HG03066 (cell line): ENCODE results near the gene CDC73.
"Not testable (repeated sequence)": the region's sequence is repeated elsewhere in the genome, so short reads cannot be mapped to it uniquely, and the experiment has no call there.

Experiments
- ATAC-seq: cut with Tn5 transposase; IDR thresholded peaks from one replicate; pipeline ENCODE4 v1.9.1; 2021; ENCODE audit warnings: low read depth; ENCODE audit not compliant: unreplicated experiment

CDC73 gene

DNA sequence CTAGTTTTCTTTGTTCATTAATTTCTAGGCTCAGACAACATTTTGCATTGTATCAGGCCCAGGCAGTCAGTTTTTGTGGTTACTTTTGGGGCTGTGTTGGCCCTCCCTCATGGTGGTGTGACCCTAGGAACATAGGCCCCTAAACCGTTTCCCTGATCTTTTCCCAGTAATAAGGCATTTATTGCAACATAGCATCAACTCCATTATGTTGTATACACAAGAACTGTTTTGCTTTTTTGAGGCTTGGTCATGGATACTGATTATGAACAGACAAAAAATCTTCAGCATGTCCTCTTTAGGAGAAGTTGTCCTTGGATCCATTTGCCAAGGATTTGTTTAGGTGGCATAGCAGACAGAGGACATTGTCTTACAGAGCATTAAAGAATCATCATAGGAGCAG, 54.3 kb downstream of the CDC73 start:
- no peak for ATAC-seq

DNA sequence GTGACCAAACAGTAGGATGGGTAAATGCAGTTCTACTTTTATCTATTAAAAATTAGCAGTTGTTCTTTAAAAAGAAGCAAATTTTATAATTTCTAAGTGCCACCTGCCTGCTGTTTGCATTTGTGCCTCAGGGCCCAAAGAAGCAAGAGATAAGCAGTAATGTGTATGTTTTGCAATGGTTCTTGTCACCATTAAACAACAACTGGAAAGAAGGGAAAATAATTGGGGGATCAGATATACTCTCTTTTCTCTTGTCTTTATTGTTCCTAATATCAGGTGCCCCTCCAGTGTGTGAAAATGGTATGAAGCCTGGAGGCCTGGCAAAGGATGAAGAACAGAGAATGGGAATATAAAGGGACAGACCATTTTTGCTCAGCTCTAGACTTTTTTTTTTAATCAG, 55.0 kb downstream of the CDC73 start:
- ATAC-seq = no peak

DNA sequence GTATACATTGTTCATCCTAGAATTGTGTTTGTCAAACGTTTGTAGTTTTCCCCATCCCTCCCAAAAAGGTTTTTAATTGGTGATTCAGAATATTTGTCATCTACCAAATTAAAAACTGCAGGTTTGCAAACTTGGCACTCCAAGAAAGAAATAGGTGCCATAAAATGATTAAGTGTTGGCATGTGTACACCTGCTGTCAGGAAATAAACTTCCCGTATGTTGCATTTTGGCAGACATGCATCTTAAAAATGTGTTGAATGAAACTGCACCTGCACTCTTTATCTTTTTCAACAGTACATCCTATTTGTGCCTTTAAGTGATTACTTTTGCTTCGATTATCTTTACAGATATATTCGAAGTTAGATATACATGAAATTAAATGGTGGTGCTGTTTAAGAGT, 57.3 kb downstream of the CDC73 start:
- no peak for ATAC-seq

DNA sequence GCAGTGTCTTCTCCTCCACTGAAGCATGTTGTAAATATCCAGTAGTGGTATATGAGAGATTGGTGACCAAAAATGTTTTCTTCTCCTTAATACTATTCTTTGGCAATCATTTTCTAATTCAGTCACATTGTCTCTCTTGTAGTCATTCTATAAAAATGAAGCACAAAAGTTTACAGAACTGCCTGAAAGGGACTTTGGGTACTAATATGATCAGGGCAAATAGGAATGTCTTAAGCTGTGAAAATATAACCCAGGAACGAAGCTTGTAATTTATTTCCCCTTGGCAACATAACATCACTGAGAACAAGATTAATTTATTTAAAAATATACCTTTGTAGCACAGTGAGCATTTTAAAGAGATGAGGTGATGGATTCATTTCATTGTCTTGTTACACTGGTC, 59.7 kb downstream of the CDC73 start:
- no peak for ATAC-seq

DNA sequence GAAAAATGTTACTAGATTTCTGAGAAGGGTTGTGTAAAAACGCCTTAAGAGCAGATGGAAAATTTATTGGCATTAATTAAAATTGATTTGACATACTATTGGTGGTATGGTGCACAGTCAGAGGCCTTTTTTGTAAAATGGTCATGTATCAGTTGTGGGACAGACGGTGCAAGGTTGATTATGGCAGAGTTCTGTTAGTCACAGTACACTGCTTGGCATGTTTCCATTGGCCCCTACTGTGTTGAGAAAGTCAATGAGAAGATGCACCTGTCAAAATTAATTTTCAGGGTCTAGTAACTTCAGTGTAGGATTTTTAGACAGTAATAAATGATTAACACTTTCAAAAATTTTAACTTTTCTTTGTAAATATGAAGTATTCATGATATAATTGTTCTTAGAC, 60.2 kb downstream of the CDC73 start:
- no peak for ATAC-seq

DNA sequence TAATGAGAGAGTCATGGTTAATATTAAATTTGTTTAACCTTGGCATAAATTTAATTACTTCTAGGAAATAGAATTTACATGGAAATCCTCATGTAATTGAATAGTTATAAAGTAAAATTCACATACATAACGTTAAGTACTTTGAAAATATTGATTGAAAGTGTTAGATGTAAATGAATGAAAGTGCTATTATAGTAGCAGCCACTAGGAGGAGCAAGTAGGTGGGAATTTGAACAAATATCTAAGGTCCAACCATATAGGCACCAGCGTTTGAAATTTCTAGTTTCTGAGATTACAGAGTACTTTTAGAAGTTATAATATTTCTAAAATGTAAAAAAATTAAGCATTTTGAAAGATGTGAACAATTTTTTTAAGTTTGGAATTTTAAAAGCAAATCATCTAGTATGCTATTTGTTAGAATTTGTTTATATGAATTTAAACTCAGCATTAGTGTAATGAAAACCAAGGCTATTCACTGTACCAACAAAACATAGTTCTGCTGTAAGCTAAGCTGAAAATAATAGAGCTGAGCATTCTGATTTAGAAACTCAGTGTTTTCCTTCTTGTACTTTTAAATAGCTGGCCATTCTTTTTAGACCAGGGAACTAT, 61.3 kb downstream of the CDC73 start:
- ATAC-seq = peak; percentile 53

DNA sequence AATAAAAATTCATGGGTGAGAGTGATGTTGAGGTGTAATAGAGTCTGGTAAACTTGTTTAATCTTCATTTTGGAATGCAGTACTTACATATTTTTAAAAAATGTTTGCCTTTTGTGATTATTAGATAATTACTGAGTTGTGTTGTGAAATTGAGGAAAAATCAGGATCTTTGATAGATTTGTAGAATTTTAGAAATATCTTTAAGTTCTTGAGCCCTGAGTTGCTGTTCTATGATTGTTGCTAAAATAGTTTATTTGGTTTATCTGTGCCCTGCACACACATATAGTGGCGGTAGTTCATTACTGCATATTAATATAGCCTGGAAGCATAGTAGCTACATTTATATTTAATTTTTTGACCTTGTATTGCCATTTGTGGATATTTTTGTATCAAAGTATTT, 62.9 kb downstream of the CDC73 start:
- no peak for ATAC-seq

DNA sequence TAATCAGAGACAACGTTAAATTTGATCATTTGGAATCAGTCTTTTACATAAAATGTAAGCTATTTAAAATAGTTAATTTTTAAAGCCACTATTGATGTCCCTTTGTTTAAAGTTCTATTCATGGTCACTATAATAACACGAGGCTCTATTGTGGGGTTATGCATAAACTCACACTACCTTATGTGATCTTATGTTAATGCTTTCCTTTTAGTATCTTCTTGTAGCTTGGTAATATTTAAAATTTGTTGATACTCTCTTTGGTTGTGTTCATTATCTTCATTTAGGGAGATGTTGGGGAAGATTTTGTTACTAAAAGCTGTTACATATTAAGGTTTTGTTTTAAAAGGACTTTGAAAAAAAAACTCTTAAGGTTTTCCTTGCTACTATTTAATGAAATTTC, 63.4 kb downstream of the CDC73 start:
- no peak for ATAC-seq

DNA sequence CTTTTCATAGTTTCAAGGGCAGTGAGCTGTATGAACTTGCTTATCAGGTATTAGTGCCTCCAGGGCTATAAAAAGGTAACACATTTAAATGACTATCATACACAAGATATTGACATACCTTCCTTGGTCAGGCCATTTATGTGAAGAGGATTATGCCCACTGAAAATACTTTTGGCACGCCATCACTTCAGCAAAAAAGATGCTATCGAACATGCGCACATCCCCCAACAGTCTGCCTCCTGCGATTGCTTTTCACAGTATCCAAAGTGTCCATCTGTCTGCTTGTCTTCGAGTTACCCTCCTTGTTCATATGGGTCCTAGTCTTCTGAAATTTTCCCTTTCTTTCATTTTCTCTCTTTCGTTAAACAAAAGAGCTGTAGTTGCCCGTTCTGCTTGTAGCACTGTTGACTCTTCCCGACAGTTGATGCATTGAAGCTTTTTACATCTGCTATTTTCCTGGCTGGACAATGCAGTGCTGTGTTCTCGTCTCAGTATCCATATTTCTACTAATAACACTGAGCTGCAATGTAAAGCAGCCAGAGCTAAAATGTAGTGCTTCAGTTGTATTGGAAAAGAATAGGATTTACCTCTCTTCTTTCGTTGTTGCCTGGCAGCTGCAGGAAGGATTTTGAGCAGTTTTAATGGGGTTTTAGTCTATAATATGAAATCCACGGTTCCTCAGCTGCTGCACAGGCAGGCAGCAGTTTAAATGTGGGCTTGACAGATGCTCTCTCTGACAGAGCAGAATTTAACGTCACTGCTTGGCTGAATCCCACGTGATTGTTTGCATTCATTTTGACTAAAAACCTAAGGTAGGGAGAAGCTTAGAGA, 64.3 kb downstream of the CDC73 start, which contains the start of gene B3GALT2:
TSS of gene B3GALT2 (minus strand) at position 713 of the 831 bp plus-strand sequence. CDS start 5,051 bp downstream, outside the sequence.
- ATAC-seq = no peak

DNA sequence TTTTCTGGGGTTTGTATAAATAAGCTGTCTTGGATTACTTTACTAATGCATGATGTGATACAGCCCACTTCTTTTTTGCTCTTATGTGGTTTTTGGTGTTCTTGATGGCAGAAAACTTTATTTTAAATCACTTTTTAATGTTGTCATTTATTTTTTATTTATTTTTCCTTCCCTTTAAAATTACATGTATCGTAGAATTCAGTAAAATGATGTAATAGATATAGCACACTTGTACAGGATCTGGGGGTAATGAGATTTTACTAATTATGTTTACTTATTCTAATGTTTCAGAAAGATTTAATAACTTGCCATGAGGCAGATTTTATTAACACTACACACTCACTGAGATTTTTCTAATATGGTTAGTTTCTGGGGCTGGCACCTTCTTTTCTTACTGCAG, 65.3 kb downstream of the CDC73 start:
- no peak for ATAC-seq

DNA sequence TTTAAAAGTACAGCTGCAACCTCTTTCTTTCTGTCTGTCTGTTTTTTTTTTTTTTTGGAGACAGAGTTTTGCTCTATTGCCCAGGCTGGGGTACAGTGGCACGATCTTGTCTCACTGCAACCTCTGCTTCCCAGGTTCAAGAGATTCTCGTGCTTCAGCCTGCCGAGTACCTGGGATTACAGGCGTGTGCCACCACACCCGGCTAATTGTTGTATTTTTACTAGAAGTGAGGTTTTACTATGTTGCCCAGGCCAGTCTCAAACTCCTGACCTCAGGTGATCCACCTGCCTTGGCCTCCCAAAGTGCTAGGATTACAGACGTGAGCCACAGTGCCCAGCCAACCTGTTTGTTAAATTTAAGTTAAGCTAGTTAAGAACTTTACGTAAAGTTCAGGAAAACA, 67.1 kb downstream of the CDC73 start:
- not testable (repeated sequence) for ATAC-seq

DNA sequence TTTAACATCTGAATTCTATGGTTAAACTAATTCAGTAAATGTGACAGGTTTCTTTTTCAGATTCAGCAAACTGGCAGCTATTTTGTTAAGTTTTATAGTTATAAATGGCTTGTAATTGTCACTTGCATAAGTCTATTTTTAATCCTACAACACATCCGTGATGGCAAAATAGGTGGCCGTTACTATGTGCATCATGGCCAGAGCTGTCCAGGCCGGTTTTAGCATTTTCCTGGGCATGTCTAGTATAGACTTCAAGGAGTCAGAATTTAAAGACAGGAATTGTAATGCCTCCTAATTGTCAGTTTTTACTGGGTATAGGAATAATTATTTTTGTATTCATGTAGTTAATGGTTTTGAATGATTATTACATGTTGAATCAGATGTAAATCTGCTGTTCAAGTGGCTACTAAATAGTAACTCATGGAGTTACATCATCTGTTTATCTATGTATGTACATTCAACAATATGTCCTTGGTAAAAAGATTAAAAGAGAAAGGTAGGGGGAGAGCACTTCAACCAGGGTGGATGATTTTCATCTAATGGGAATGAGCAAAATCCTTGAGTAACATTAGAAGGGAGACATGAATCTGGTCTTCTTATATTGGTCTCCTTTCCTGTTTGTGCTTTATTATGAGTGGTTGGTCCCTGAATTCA, 67.7 kb downstream of the CDC73 start:
- no peak for ATAC-seq

DNA sequence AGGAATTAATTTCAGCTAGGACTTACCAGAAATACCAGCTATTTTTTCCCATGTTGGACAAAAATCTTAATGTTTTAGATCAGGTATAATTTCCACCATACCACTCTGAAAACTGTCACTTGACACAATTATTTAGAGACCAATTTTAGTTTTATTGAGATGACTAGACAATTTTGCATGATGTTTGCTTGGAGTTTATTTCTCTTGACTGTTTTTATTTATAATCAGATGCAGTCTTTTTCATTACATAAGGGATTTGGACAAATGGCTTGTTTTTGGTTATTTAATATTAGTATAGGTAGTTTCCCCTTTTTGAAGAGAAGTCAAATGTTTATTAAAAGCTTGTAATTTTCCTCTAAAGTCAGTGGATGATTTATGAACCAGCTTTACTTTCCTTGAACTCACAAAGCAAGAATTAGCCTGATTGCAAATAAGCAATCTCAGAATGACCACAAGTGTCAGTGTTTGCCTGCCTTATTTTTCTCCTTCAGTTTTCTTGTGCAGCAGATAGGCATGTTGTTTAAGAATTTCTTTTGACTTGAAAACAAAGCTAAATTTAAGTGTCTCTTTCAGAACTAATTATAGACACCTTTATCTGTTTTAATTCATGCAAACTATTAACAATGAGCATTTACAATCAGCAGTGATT, 68.4 kb downstream of the CDC73 start:
- no peak for ATAC-seq

DNA sequence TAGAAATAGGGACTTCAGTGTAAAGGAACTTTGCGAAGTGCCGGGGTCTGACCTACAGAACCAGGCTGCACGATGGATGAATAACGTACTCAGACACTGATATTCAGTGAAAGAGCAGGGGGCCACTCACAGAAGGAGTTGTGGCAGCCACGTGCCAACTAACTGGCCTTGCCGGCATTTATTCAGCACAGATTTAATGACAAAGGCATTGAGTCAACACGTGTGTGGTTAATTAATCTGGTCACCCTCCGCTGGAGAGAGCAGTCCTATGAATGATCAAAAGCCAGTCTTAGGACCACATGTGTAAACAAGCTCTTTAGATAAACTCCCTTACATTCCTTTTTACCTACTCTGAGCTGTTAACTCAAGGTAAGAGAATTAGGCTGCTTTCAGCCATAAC, 70.8 kb downstream of the CDC73 start:
- no peak for ATAC-seq

DNA sequence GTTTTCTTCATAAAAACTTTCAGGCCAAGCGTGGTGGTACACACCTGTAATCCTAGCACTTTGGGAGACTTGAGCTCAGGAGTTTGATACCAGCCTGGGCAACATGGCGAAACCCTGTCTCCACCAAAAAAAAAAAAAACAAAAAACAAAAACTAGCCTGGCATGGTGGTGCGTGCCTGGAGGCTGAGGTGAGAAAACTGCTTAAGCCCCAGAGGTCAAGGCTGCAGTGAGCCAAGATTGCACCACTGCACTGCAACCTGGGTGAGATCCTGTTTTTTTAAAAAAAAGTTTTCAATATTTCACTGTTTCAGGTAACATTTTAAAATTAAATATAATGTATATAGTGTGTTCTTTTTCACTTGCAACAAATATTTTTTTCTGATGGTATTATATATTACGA, 78.1 kb downstream of the CDC73 start:
- no peak for ATAC-seq

DNA sequence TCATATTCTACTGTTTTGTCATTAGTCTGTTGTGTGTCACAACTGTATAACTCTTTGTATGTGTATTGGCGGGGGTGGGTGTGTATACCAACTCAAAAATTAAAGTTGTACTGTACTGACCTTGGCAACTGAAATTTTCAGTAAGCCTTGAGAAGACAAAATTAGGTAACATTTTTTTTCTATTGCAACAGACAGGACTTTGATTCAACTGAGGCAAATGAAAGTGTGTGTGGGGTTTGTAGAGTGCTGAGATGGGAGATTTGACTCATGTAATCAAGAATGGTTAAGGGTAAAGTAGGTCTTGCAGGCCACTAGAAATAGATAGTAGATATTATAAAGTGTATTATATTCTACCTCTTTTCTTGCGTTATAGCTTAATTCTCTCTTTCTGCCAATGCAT, 79.2 kb downstream of the CDC73 start:
- ATAC-seq = no peak

DNA sequence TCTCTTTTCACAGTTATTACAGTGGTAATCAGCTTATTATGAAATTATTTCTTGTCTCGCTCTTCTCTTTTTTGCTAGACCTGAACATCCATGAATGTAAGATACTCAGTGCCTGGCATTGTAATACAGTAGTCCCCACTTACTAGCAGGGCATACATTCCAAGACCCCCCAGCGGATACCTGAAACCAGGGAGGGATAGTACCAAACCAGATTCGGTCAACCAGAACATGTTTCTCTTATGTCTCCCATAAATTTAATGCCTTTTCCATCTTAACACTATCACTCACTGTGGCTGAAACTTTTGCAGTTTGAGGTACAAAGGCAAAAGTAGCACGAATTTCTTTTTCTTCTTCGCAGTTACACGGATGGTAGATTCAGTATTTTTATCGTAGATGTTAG, 89.2 kb downstream of the CDC73 start:
- no peak for ATAC-seq

DNA sequence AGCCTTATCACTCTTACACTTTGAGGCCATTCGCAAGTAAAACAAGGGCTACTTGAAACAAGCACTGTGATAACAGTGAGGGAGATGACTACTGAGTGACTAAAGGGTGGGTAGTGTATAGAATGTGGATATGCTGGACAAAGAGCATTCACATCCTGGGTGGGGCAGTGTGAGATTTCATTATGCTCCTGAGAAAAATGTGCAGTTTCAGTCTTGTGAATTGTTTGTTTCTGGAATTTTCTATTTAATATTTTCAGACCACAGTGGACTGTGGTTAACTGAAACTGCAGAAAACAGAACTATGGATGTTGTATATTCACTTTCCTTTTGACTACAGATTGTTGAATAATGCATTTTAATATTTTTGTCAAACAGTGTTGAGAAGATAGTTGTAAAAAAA, 89.7 kb downstream of the CDC73 start:
- peak; percentile 78 for ATAC-seq

DNA sequence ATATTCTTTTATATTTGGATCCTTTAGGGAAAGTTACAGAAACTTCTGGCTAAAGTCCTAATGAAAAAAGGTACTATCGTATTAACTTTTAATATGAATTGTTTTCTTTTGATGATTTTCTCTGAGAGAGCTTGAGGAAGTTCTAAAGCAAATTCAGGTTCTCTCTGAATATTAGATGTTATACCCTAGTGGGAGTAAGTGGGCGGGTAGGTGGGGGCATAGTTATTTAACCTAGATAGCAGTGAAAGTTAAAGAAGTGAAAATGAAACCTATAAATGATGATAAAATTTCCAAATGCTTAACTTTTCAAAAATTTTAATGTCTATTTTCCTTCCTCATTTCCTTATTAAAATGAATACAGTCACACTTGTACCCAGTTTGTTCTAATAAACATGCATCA, 90.8 kb downstream of the CDC73 start:
- ATAC-seq = no peak

DNA sequence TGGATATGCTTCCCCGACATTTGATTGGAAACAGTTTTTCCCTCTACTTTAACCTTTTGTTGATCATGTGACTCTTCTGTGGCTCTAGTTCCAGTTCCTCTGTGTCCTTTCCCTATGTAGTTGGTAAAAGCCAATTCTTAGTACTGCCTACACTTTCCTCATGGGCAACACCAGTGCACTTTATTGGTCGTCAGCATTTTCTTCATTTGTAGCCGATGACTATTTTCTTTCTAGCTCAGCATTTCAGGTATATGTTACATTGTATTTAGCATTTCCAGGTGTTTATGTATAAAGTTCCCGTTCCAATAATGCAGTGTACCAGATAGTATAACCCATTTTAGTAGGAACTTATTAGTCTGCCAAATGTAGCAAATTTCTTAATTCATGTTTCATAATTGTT, 92.2 kb downstream of the CDC73 start:
- no peak for ATAC-seq

DNA sequence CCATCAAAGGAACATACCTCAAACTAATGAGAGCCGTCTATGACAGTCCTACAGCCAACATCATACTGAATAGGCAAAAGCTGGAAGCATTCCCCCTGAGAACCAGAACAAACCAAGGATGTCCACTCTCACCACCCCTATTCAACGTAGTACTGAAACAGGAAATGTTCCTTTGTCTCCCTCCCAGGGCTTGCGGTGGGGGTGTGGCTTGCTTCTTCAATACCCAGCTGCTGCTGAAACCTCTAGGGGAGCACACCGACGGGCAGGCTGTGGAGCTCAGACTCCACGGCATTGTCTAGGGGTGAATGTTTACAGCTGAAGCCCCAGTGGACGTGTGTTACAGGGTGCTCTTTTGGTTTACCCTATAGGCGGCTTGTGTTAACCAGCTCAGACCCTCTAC, 95.1 kb downstream of the CDC73 start:
- no peak for ATAC-seq
